Measurements from ENCODE around the gene ZNF709.
"Not testable (repeated sequence)": the region's sequence is repeated elsewhere in the genome, so short reads cannot be mapped to it uniquely, and the experiment has no call there.

ZNF709 gene

DNA sequence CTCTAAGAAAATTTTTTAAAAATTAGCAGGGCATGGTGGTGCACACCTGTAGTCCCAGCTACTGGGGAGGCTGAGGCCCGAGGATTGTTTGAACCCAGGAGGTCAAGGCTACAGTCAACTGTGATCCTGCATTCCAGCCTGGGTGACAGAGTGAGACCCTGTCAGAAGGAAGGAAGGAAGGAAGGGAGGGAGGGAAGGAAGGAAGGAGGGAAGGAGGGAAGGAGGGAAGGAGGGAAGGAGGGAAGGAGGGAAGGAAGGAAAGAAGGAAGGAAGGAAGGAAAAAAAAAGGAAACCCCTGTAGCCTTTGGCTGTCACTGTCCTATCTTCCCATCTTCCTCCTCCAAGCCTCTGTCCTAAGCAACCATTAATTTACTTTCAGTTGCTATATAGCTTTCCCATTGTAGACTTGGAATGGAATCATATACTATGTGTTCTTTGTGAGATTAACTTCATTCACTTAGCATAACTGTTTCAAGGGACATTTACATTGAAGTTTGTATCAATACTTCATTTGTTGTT, 1.7 kb upstream of the ZNF709 start:
- H3K27me3 ChIP-seq (replicated peaks; ENCODE audit: control insufficient read depth, insufficient read depth, low read length, poor library complexity, severe bottlenecking); H3K4me3 ChIP-seq (ENCODE audit: insufficient read depth, low read depth, low read length, poor library complexity, severe bottlenecking); DNase-seq; H3K36me3 ChIP-seq (ENCODE audit: control insufficient read depth, insufficient read depth, low read length); H3K9me3 ChIP-seq (ENCODE audit: control insufficient read depth, low read length); H3K4me1 ChIP-seq (ENCODE audit: control insufficient read depth, insufficient read depth, low read length, poor library complexity, severe bottlenecking); H3K27ac ChIP-seq (ENCODE audit: insufficient read depth, low read length, poor library complexity, severe bottlenecking): not testable (repeated sequence)

DNA sequence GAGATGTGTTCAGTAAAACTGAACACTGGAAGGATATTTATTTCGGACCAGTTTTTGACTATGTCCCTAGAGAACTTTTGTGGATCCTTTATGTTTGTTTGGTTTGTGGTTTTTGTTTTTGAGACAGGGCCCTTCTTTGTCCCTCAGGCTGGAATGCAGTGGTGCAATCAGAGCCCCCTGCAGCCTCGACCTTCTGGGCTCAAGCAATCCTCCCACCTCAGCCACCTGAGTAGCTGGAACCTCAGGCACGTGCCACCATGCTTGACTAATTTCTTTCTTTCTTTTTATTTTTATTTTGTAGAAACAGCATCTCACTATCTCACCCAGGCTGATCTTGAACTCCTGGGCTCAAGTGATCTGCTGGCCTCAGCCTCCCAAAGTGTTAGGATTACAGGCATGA, 955 bp upstream of the ZNF709 start:
- DNase-seq: no peak
- Histone ChIP-seq H3K36me3 (ENCODE audit: control insufficient read depth, insufficient read depth, low read length) (no peaks in the 10 kb centered on the region), H3K4me3 (ENCODE audit: insufficient read depth, low read depth, low read length, poor library complexity, severe bottlenecking) (no peak overlapping the region), H3K9me3 (ENCODE audit: control insufficient read depth, low read length) (no peaks in the 10 kb centered on the region), H3K27me3 (replicated peaks; ENCODE audit: control insufficient read depth, insufficient read depth, low read length, poor library complexity, severe bottlenecking) (no peaks in the 10 kb centered on the region), H3K27ac (ENCODE audit: insufficient read depth, low read length, poor library complexity, severe bottlenecking) (no peak overlapping the region), H3K4me1 (ENCODE audit: control insufficient read depth, insufficient read depth, low read length, poor library complexity, severe bottlenecking) (peaks cover 10% of the 10 kb centered on the region)

DNA sequence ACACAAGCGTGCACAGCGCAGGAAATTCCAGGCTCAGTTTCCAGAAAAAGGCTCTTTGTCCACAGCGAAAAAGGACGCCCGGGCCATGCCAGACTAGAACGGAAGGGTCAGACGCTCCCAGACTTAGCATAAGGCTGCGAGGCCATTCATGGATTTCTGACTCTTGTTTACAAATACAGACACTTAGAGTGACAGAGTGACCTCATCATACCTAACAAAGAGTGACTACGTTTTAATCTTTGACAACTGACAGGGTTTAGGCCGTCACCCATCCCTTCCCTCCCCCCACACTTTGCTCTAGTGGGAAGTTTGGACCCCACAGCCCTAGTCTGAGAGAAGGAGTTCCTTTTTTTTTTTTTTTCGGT, 418 bp upstream of the ZNF709 start:
- no peak for DNase-seq

DNA sequence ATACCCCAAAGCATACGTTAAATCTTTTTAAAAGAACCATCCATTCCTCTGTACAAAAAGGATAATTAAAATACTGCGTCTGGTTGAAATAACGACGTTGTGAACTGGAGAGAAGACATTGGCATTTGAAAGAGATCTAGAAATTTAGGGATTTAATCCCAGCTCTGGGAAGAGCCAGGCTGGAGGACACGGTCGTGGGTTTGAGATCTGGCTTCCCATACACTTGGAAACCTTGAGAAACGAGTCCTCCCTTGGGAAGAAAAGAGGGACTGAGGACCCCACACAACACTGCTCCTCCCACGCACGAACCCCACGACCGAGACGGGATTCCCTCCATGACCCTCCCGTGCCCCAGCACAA, 625 bp downstream of the ZNF709 start:
- Histone ChIP-seq H3K27me3 (replicated peaks; ENCODE audit: control insufficient read depth, insufficient read depth, low read length, poor library complexity, severe bottlenecking) (no peaks in the 10 kb centered on the region), H3K4me1 (ENCODE audit: control insufficient read depth, insufficient read depth, low read length, poor library complexity, severe bottlenecking) (peaks cover 11% of the 10 kb centered on the region), H3K9me3 (ENCODE audit: control insufficient read depth, low read length) (no peaks in the 10 kb centered on the region), H3K36me3 (ENCODE audit: control insufficient read depth, insufficient read depth, low read length) (no peaks in the 10 kb centered on the region), H3K27ac (ENCODE audit: insufficient read depth, low read length, poor library complexity, severe bottlenecking) (peak overlapping the region; percentile 72), H3K4me3 (ENCODE audit: insufficient read depth, low read depth, low read length, poor library complexity, severe bottlenecking) (peak overlapping the region; percentile 97)
- DNase-seq: no peak

More for the DNA sequence above, 418 bp upstream of the ZNF709 start:
- no peaks in the 10 kb centered on the region for H3K27me3 ChIP-seq (replicated peaks; ENCODE audit: control insufficient read depth, insufficient read depth, low read length, poor library complexity, severe bottlenecking)
- peak overlapping the region; percentile 72 for H3K27ac ChIP-seq (ENCODE audit: insufficient read depth, low read length, poor library complexity, severe bottlenecking)
- H3K4me3 ChIP-seq (ENCODE audit: insufficient read depth, low read depth, low read length, poor library complexity, severe bottlenecking): peak overlapping the region; percentile 97
- H3K36me3 ChIP-seq (ENCODE audit: control insufficient read depth, insufficient read depth, low read length): no peaks in the 10 kb centered on the region
- H3K4me1 ChIP-seq (ENCODE audit: control insufficient read depth, insufficient read depth, low read length, poor library complexity, severe bottlenecking): peaks cover 10% of the 10 kb centered on the region
- no peaks in the 10 kb centered on the region for H3K9me3 ChIP-seq (ENCODE audit: control insufficient read depth, low read length)

DNA sequence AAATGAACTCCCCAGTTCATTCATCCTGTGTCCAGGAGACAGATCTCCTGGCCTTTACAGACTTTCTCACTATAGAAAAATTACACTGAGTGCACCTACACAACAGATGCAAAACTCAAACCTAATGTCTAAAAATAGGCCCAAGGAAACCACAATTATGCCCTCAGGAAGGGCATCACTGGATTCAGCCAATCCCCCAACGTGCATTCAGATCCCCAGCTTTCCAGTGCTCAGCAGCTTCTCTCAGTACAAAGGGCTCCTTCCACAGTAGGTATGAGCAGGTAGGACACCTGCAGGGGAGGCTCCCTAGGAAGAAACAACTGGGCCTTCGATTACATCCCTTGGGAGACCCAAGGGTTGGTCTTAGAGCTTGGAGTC, 2.1 kb downstream of the ZNF709 start:
- H3K4me1 ChIP-seq (ENCODE audit: control insufficient read depth, insufficient read depth, low read length, poor library complexity, severe bottlenecking): peaks cover 19% of the 10 kb centered on the region
- DNase-seq: no peak
- no peak overlapping the region for H3K4me3 ChIP-seq (ENCODE audit: insufficient read depth, low read depth, low read length, poor library complexity, severe bottlenecking)
- H3K36me3 ChIP-seq (ENCODE audit: control insufficient read depth, insufficient read depth, low read length): no peaks in the 10 kb centered on the region
- no peaks in the 10 kb centered on the region for H3K9me3 ChIP-seq (ENCODE audit: control insufficient read depth, low read length)
- no peaks in the 10 kb centered on the region for H3K27me3 ChIP-seq (replicated peaks; ENCODE audit: control insufficient read depth, insufficient read depth, low read length, poor library complexity, severe bottlenecking)
- no peak overlapping the region for H3K27ac ChIP-seq (ENCODE audit: insufficient read depth, low read length, poor library complexity, severe bottlenecking)

DNA sequence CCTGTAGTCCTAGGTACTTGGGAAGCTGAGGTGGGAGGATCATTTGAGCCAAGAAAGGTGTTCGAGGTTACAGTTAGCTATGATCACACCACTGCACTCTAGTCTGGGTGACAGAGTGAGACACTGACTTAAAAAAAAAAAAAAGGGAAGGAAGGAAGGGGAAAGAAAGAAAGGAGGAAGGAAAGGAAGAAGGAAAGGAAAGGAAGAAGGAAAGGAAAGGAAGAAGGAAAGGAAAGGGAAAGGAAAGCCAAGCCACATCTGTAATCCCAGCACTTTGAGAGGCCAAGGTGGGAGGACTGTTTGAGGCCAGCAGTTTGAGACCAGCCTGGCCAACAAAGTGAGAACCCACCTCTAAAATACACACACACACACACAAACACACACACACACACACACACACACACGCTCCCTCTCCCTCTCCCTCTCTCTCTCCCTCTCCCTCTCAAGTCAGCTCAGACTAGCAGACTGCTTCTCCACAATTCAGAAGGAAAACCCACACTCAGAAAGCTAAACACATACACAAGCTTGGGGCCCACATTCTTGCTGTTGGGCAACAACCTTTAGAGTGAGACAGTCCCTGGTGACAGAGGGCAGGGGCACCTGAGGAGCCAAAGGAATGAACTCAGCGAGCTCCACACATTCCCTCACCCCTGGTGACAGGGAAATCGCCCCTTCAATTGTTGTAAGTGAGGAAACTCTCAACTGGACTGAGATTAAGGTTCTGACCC, 2.7 kb downstream of the ZNF709 start:
- Histone ChIP-seq H3K9me3 (ENCODE audit: control insufficient read depth, low read length) (no peaks in the 10 kb centered on the region), H3K36me3 (ENCODE audit: control insufficient read depth, insufficient read depth, low read length) (no peaks in the 10 kb centered on the region), H3K4me1 (ENCODE audit: control insufficient read depth, insufficient read depth, low read length, poor library complexity, severe bottlenecking) (peaks cover 19% of the 10 kb centered on the region), H3K27ac (ENCODE audit: insufficient read depth, low read length, poor library complexity, severe bottlenecking) (no peak overlapping the region), H3K27me3 (replicated peaks; ENCODE audit: control insufficient read depth, insufficient read depth, low read length, poor library complexity, severe bottlenecking) (no peaks in the 10 kb centered on the region), H3K4me3 (ENCODE audit: insufficient read depth, low read depth, low read length, poor library complexity, severe bottlenecking) (no peak overlapping the region)
- DNase-seq: no peak

DNA sequence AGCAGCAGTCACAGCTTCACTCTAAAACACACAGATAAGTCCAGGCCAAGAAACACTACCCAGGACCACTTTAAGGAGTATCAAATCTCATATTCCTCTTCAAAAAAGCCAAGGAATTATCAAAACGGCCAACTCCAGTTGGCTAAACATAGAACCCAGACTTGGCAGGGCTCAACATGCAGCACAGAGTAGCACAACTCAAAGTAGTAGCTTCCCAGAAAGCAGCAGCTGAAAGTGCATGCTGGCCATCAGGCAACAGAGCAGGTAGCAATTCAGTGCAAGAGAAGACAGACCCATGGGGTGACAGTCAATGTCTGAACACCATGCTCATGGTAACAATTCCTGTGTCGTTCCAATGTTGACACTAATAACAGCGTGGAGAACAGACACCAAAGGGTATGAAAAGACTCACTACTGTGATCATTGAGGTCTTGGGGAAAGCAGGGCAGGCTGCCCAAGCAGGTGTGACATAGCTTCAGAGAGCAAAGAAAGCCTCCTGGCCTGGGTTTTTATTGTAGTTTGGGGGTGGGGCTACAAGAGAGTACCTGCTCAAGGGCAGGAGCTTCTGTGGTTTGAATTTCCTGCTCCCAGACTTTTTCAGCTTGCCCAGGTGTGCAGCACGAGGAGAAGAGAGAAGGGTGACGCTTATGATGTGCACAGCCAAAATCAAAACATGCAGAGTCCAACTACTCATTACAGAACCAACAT, 6.2 kb downstream of the ZNF709 start:
- Histone ChIP-seq H3K4me1 (ENCODE audit: control insufficient read depth, insufficient read depth, low read length, poor library complexity, severe bottlenecking) (peaks cover 19% of the 10 kb centered on the region), H3K9me3 (ENCODE audit: control insufficient read depth, low read length) (no peaks in the 10 kb centered on the region), H3K27me3 (replicated peaks; ENCODE audit: control insufficient read depth, insufficient read depth, low read length, poor library complexity, severe bottlenecking) (no peaks in the 10 kb centered on the region), H3K36me3 (ENCODE audit: control insufficient read depth, insufficient read depth, low read length) (no peaks in the 10 kb centered on the region), H3K4me3 (ENCODE audit: insufficient read depth, low read depth, low read length, poor library complexity, severe bottlenecking) (no peak overlapping the region), H3K27ac (ENCODE audit: insufficient read depth, low read length, poor library complexity, severe bottlenecking) (no peak overlapping the region)
- DNase-seq: no peak

DNA sequence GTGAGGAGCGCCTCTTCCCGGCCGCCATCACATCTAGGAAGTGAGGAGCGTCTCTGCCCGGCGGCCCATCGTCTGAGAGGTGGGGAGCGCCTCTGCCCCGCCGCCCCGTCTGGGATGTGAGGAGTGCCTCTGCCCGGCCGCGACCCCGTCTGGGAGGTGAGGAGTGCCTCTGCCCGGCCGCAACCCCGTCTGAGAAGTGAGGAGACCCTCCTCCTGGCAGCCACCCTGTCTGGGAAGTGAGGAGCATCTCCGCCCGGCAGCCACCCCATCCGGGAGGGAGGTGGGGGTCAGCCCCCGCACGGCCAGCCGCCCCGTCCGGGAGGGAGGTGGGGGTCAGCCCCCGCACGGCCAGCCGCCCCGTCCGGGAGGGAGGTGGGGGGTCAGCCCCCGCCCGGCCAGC, 17.0 kb downstream of the ZNF709 start:
- H3K27me3 ChIP-seq (replicated peaks; ENCODE audit: control insufficient read depth, insufficient read depth, low read length, poor library complexity, severe bottlenecking); H3K4me3 ChIP-seq (ENCODE audit: insufficient read depth, low read depth, low read length, poor library complexity, severe bottlenecking); H3K27ac ChIP-seq (ENCODE audit: insufficient read depth, low read length, poor library complexity, severe bottlenecking); DNase-seq; H3K4me1 ChIP-seq (ENCODE audit: control insufficient read depth, insufficient read depth, low read length, poor library complexity, severe bottlenecking): not testable (repeated sequence)
- Histone ChIP-seq H3K9me3 (ENCODE audit: control insufficient read depth, low read length) (peaks cover 30% of the 10 kb centered on the region), H3K36me3 (ENCODE audit: control insufficient read depth, insufficient read depth, low read length) (peaks cover 24% of the 10 kb centered on the region)

DNA sequence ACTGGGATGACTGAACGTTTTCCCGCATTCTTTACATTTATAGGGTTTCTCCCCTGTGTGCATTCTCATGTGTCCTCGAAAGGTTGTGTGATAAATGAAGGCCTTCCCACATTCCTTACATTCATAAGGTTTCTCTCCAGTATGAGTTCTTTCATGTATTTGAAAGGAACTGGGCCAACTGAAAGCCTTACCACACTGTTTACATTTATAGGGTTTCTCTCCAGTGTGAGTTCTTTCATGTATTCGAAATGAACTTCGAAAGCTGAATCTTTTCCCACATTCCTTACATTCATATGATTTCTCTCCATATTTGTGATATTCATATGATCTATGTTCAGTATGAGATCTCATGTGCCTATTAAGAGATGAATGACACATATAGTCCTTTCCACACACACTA, 19.4 kb downstream of the ZNF709 start:
- Histone ChIP-seq H3K4me3 (ENCODE audit: insufficient read depth, low read depth, low read length, poor library complexity, severe bottlenecking) (no peak overlapping the region), H3K36me3 (ENCODE audit: control insufficient read depth, insufficient read depth, low read length) (peaks cover 24% of the 10 kb centered on the region), H3K27ac (ENCODE audit: insufficient read depth, low read length, poor library complexity, severe bottlenecking) (no peak overlapping the region), H3K27me3 (replicated peaks; ENCODE audit: control insufficient read depth, insufficient read depth, low read length, poor library complexity, severe bottlenecking) (no peaks in the 10 kb centered on the region), H3K9me3 (ENCODE audit: control insufficient read depth, low read length) (peaks cover 32% of the 10 kb centered on the region), H3K4me1 (ENCODE audit: control insufficient read depth, insufficient read depth, low read length, poor library complexity, severe bottlenecking) (no peaks in the 10 kb centered on the region)
- no peak for DNase-seq

DNA sequence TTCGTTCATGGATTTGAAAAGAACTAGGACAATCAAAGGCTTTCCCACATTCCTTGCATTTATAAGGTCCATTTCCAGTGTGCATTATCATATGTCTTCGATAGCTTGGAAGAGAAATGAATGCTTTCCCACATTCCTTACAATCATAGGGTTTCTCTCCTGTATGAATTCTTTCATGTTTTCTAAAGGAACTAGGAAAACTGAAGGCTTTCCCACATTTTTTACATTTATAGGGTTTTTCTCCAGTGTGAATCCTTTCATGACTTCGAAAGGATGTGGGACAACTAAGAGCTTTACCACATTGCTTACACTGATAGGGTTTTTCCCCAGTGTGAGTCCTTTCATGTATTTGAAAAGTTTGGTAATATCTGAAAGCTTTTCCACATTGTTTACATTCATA, 19.8 kb downstream of the ZNF709 start:
- no peak for DNase-seq
- H3K27ac ChIP-seq (ENCODE audit: insufficient read depth, low read length, poor library complexity, severe bottlenecking): no peak overlapping the region
- H3K27me3 ChIP-seq (replicated peaks; ENCODE audit: control insufficient read depth, insufficient read depth, low read length, poor library complexity, severe bottlenecking): no peaks in the 10 kb centered on the region
- H3K9me3 ChIP-seq (ENCODE audit: control insufficient read depth, low read length): peaks cover 32% of the 10 kb centered on the region
- H3K4me1 ChIP-seq (ENCODE audit: control insufficient read depth, insufficient read depth, low read length, poor library complexity, severe bottlenecking): no peaks in the 10 kb centered on the region
- no peak overlapping the region for H3K4me3 ChIP-seq (ENCODE audit: insufficient read depth, low read depth, low read length, poor library complexity, severe bottlenecking)
- H3K36me3 ChIP-seq (ENCODE audit: control insufficient read depth, insufficient read depth, low read length): peaks cover 24% of the 10 kb centered on the region

Data from effector memory CD4-positive, alpha-beta T cell (primary cell).